GM19023 (cell line): ENCODE data around the gene DYNC1I1.

Experiments used
- ATAC-seq: cut with Tn5 transposase; IDR thresholded peaks from one replicate; pipeline ENCODE4 v1.9.1; 2021; ENCODE audit warnings: mild to moderate bottlenecking, moderate library complexity; ENCODE audit not compliant: unreplicated experiment

DYNC1I1 gene

DNA sequence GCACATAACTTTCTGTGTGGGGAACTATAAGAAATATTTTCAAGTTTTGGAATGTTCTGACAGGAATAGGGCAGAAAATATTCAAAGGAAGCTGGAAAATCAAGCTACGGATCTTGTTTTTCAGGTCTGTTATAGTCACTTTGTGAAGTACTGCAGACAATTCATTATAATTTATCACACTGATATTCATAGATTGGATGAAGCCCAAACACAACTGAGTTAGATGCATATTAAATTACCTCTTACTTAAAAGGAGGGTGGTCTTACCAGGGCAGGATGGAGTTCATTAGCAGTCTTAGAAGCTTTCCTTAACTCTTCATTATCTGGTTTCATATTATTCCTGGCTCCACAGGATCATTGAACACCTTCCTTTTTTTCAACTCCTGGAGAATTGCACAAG is 242.3 kb downstream of the DYNC1I1 start:
- no peak for ATAC-seq

DNA sequence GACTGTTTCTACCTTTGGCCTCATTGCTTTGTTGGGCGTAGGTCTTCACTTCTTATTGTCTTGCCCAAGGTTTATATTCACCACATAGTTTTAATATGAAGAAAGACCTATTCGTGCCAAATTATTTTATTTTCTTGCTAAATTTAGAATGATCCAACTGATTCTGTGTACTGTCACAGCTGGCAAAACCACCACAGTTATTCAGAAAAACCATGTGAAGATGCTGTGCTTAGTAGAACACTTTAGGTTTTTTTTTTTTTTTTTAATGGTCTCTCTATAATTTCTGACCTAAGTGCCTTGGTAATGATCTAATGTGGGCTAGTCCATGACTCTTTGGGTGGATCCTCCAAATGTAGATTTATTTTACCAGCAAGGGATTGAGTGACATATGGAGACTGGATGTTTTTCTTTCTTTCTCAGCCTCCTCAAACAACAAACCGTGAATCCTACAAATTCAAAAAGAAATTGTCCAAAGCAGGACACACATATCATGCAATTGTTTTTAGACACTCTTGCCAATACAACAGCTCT is 243.8 kb downstream of the DYNC1I1 start:
- ATAC-seq = no peak

DNA sequence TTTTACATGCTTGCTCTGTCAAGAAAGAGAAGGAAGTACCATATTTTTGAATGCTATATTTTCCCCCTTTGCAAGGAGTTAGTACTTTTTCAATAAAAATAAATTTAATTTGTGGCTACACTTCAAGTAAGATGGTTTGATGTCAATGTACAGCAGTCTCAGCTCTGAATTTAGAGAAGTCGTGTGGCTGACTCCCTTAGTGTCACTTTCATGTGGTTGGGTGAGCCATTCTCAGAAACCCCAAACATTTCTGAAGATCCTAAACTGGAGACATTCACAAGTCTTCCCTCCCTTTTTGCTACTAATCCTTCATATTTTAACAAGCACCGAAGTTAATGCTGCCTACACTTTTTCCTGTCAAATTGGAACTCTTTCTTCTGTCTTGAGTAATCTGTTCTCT is 244.4 kb downstream of the DYNC1I1 start:
- no peak for ATAC-seq

DNA sequence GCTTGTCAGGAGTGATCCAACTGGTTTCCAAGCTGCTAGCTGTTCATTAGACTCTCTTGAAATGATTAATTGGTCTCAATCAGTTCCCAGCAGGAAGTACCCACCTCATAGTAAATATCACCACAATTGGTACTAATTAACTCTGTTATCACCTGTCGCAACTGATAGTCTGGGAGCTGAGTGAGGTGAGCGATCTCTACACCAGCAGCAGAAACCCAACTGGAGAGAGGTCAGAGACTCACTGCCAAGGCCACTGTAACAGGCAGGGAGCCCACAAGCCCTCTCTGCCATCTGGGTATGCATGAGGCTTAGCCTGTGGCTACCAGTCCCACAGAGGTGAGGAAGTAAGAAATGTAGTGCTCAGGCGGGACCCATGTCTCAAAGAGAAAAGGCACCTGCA is 245.5 kb downstream of the DYNC1I1 start:
- no peak for ATAC-seq

- no peak for ATAC-seq
Observed at GRCh38 chr7:96021568-96021967, 249.2 kb downstream of the DYNC1I1 start.

GRCh38 chr7:96023387-96023786 is 251.0 kb downstream of the DYNC1I1 start:
- ATAC-seq = no peak

GRCh38 chr7:96026010-96026409 is 253.7 kb downstream of the DYNC1I1 start:
- no peak for ATAC-seq

DNA sequence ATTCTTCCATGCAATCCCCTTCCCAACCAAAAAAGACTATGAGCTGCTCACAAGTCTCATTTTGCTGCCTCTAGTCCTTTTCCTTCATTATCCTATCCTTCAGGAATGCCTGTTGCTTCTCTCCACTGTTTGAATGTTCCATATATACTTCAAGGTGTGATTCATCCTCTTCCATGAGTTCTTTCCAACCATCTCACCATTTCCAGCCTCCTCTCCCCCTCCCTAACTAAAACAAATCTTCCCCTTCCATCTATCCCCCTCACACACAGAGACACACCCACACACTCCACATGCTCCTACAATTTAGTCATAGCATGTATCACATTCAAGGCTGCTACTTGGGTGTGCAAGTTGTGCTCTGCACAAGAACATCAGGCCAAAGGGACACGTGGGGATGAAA is 254.3 kb downstream of the DYNC1I1 start:
- ATAC-seq = no peak

- ATAC-seq = no peak
Observed at GRCh38 chr7:96028729-96029128, 256.4 kb downstream of the DYNC1I1 start.

- ATAC-seq = no peak
Observed at GRCh38 chr7:96033009-96033598, 260.8 kb downstream of the DYNC1I1 start.

- no peak for ATAC-seq
Observed at GRCh38 chr7:96034940-96035727, 262.8 kb downstream of the DYNC1I1 start.

DNA sequence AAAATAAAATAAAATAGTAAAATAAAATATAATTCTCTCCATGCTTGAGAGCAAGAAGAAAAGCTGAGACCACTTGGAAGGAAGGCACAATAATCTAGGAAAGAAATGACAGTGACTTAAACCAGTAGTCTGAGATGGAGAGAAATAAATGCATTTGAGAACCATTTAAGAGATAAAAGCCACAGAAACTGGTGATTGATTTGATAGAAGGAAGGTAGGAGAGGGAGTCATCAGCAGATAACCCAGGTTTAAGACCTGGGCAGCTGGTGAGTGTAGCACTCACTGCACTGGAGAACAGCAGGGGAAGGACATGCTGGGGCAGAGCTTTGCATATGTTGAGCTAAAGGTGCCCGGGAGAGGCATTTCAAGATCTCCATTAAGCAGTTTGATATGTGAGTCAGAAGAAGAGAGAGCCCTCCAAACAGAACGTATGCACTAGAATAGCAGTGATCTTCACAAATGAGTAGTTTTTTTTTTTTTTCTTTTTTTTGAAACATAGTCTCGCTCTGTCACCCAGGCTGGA is 268.0 kb downstream of the DYNC1I1 start:
- ATAC-seq = no peak

DNA sequence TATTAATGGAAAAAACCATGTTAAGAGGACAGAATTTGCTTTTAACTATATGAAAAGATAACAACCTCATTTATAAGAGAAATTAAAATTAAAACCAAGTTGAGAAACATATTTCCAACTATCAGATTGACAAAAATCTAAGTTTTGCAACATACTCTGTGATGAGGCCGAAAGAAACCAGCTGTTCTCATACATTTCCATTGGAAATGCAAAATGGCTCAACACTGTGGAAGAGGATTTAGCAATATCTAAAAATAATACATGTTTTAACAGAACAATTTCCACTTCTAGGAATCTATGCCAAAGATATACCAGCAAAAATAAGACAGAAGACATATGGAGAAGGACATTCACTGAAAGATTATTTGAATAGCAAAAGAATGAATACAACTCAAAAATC is 268.8 kb downstream of the DYNC1I1 start:
- no peak for ATAC-seq

GRCh38 chr7:96045181-96045580 is 272.8 kb downstream of the DYNC1I1 start:
- no peak for ATAC-seq

DNA sequence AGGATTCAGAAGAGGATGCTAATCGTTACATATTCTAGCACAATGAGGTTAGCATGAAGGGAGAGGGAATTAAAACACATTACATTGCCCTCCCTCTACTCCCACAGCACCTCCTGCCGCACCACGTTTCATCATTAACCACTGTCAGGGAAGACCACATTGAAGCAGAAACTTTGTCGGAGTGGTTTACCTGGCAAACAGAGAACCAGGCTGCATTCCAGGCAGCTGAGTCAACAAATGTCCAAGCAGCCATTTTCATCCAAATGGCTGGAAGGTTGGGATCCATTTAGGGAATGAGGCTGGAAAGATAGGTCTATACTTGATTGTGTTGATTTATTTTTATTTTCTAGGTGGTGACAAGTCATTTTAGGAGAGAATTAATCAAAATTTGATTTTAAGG is 273.6 kb downstream of the DYNC1I1 start:
- ATAC-seq = no peak

DNA sequence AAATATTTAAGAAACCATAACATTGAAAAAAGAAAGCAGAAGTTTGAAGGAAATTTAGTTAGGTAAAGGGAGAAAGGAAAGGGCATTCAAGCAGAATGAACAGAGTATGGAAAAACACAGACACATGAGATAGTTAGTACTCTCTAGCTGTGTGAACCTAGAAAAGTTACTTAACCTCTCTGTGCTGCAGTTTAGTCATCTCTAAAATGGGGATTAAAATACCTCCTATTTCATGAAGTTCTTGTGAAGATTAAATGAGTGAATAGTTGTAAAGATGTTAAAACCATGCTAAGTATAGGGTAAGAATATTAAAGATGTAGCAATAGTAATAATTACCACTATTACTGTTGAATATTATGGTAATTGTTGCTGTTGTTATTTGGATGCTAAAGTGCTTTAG is 279.9 kb downstream of the DYNC1I1 start:
- no peak for ATAC-seq

- no peak for ATAC-seq
Observed at GRCh38 chr7:96052860-96053470, 280.6 kb downstream of the DYNC1I1 start.

GRCh38 chr7:96055717-96056116 is 283.4 kb downstream of the DYNC1I1 start:
- ATAC-seq = no peak

GRCh38 chr7:96059075-96059474 is 286.7 kb downstream of the DYNC1I1 start:
- no peak for ATAC-seq

GRCh38 chr7:96061009-96061408 is 288.7 kb downstream of the DYNC1I1 start:
- no peak for ATAC-seq

DNA sequence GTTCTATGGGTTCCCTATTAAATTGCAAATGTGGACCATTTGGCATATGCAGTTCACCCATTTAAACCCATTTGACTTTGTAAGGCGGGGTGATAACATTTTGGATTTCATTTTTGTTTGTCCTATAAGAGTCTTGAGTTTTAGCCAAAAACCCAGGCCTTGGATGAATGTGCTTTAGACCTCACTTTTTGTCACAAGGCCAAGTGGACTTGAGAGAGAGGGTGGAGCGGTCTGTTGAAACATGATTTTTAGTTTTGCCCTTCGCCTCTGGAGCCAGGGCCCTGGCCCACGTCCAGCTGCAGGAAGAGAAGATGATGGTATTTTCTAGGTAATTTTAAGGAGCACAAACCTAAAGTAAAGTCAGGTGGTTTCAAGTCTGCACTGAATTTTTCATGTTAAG is 289.5 kb downstream of the DYNC1I1 start:
- ATAC-seq = no peak

DNA sequence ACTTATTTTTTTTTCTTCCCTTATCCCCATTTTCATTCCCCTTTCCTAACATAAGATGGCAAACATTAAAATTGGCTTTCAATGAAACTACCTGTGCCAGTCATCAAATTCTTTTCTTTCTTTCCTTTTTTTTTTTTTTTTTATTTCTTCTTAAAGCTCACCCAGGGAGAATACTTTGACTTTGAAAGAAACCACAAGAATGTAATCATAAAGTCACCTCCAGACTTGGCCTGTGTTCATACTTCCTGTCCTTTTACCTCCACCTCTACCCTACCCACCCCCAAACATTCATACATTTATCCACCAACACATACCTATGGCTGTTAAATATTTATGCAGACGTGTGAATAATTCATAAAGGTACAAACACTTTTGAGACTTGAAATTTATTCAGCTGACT is 295.0 kb downstream of the DYNC1I1 start:
- ATAC-seq = no peak
